PC-3 (cell line): ENCODE results near the gene C19orf12. TPM values are rescaled to one million over a fixed set of nuclear protein-coding genes. Genes with fewer than 3 reads are reported as not detected.
A peak's percentile ranks its signal among the peaks of the same experiment; 100 is the strongest.

Experiments
- ATAC-seq: fragments of 200-7000 bp; cut with Tn5 transposase; 2 replicates; pipeline ENCODE4 v1.9.1; 2020; ENCODE audit warnings: mild to moderate bottlenecking, moderate library complexity
- Bru-seq: library from RNA; stranded (reverse); fragments of 400-500 nt; gene quantifications from one replicate; lab custom pipeline; 2021; lab: Mats Ljungman, UMichigan
- BruChase-seq, 2 experiments: library from RNA; stranded (reverse); fragments of 400-500 nt; gene quantifications; one replicate each; lab custom pipeline; 2021; lab: Mats Ljungman, UMichigan
- BruUV-seq: library from RNA; stranded (reverse); fragments of 400-500 nt; replicated peaks from 2 replicates; lab custom pipeline; 2021; lab: Mats Ljungman, UMichigan
- CTCF ChIA-PET: fragments of 300-600 bp; sonication (Branson Sonifier 250); formaldehyde crosslinking; loops from one replicate; lab custom pipeline; 2022; ENCODE audit warnings: antibody characterized with exemption; lab: Charles Lee
- POLR2A ChIA-PET: fragments of 300-600 bp; sonication (Branson Sonifier 250); formaldehyde crosslinking; loops from one replicate; lab custom pipeline; 2022; ENCODE audit warnings: antibody characterized with exemption; ENCODE audit not compliant: unreplicated experiment; lab: Charles Lee
- DNase-seq: peaks from one replicate; pipeline ENCODE4 v3.0.0-alpha.2; 2015
- H2AFZ ChIP-seq: fragments of 300-600 bp; sonication (generic); 2 replicates; pipeline ENCODE4 v1.6.0; 2016; ENCODE audit warnings: antibody characterized with exemption, low read length
- H3F3A ChIP-seq: fragments of 300-600 bp; sonication (generic); one replicate; pipeline ENCODE4 v1.6.0; 2017; ENCODE audit warnings: antibody characterized with exemption, low read length, control low read depth, mild to moderate bottlenecking; ENCODE audit not compliant: unreplicated experiment
- H3K27ac ChIP-seq: fragments of 300-600 bp; sonication (generic); 2 replicates; pipeline ENCODE4 v1.5.1; 2016; ENCODE audit warnings: mild to moderate bottlenecking, low read length
- H3K27me3 ChIP-seq: fragments of 300-600 bp; sonication (generic); 2 replicates; pipeline ENCODE4 v1.6.1; 2016; ENCODE audit warnings: low read length, mixed read lengths
- H3K36me3 ChIP-seq: fragments of 300-600 bp; sonication (generic); 2 replicates; pipeline ENCODE4 v1.6.1; 2016; ENCODE audit warnings: low read depth, mixed run types, low read length, mixed read lengths
- H3K4me1 ChIP-seq: fragments of 300-600 bp; sonication (generic); 2 replicates; pipeline ENCODE4 v1.5.1; 2016; ENCODE audit warnings: low read length; ENCODE audit not compliant: insufficient read depth
- H3K4me2 ChIP-seq: fragments of 300-600 bp; sonication (generic); 2 replicates; pipeline ENCODE4 v1.6.0; 2016; ENCODE audit warnings: low read length
- H3K4me3 ChIP-seq: fragments of 300-600 bp; sonication (generic); 2 replicates; pipeline ENCODE4 v1.5.1; 2016; ENCODE audit warnings: mild to moderate bottlenecking, low read length, mixed read lengths
- H3K79me2 ChIP-seq: fragments of 300-600 bp; sonication (generic); 2 replicates; pipeline ENCODE4 v1.6.1; 2017; ENCODE audit warnings: low read length, mixed read lengths
- H3K9ac ChIP-seq: fragments of 300-600 bp; sonication (generic); 2 replicates; pipeline ENCODE4 v1.6.0; 2016; ENCODE audit warnings: mild to moderate bottlenecking, low read length
- H3K9me2 ChIP-seq: fragments of 300-600 bp; sonication (generic); replicated peaks from 2 replicates; pipeline ENCODE4 v1.6.1; 2016; ENCODE audit warnings: mixed run types, low read length, mixed read lengths
- H3K9me3 ChIP-seq: fragments of 300-600 bp; sonication (generic); 2 replicates; pipeline ENCODE4 v1.6.1; 2016; ENCODE audit warnings: low read length, mixed read lengths
- H4K20me1 ChIP-seq: fragments of 300-600 bp; sonication (generic); 2 replicates; pipeline ENCODE4 v1.6.1; 2016; ENCODE audit warnings: low read length, mixed read lengths
- CTCF ChIP-seq: fragments of 300-600 bp; sonication (generic); conservative IDR thresholded peaks from 2 replicates; pipeline ENCODE4 v1.5.1; 2017; ENCODE audit warnings: antibody characterized with exemption, low read depth, mild to moderate bottlenecking, low read length
- EZH2 ChIP-seq: fragments of 300-600 bp; sonication (generic); IDR thresholded peaks from one replicate; pipeline ENCODE4 v1.6.1; 2017; ENCODE audit warnings: antibody characterized with exemption, mild to moderate bottlenecking, low read length; ENCODE audit not compliant: unreplicated experiment
- EZH2phosphoT487 ChIP-seq: fragments of 300-600 bp; sonication (generic); IDR thresholded peaks from 2 replicates; pipeline ENCODE4 v1.6.1; 2018; ENCODE audit warnings: mild to moderate bottlenecking, antibody characterized with exemption, low read length, borderline replicate concordance
- intact Hi-C: fragments of 100-400 bp; cut with micrococcal nuclease; formaldehyde crosslinking; loops from 2 replicates; pipeline ENCODE4 v1.9.0; 2023
- long read RNA-seq: library from polyadenylated mRNA; unstranded; transcript quantifications from one replicate; pipeline ENCODE4 v2.0.0, GENCODE V29; 2021; ENCODE audit not compliant: unreplicated experiment
- total RNA-seq: library from RNA; depleted of rRNA; stranded (reverse); fragments of >200 nt; gene quantifications from 2 replicates; pipeline ENCODE4 v1.2.3, GENCODE V29; 2014; rRNA removed

The C19orf12 gene
- total RNA-seq (11.8 and 25.2 TPM in 2 replicates), Bru-seq, nascent RNA (percentile 57 among the genes with signal in this experiment), BruChase-seq, experiment 1, labeled RNA remaining after a 6-hour chase (percentile 75 among the genes with signal in this experiment), BruChase-seq, experiment 2, labeled RNA remaining after a 2-hour chase (percentile 69 among the genes with signal in this experiment)
- long read RNA-seq, full-length matches to known transcripts = 32 of 47 reads
- long read RNA-seq, partial matches to known transcripts = 7 of 47 reads
- long read RNA-seq, other reads (novel, unspliced or antisense) = 8 of 47 reads

GRCh38 chr19:29714953-29715700 lies at the start of gene C19orf12:
TSS of gene C19orf12 (minus strand) at chr19:29715261. CDS start at chr19:29708413, 6,848 bp downstream.
- no TSS peak for BruUV-seq
- DNase-seq (peak; percentile 37), ATAC-seq (peak; percentile 78)
- no peaks in the 10 kb centered on the region for H3K36me3 ChIP-seq
- TF ChIP-seq CTCF = no peak
- no peak for TF ChIP-seq EZH2phosphoT487
- no peak for TF ChIP-seq EZH2
- intact Hi-C loops = no loop called here
- H3K9me2 ChIP-seq = no peaks in the 10 kb centered on the region
- no peaks in the 10 kb centered on the region for H3K27me3 ChIP-seq
- H3K4me2 ChIP-seq = peak within 1 kb of the TSS; percentile 90
- no peaks in the 10 kb centered on the region for H3K9me3 ChIP-seq
- H3K4me3 ChIP-seq = peak within 1 kb of the TSS; percentile 80
- ChIA-PET POLR2A (interaction anchor here (0.5 to 1.1 kb wide), 4 partner anchors 21 to 109 kb away, joined by 3 to 4 read pairs (median 3); no protein-coding TSS in a partner anchor), CTCF (no interaction called here)
- peak within 1 kb of the TSS; percentile 54 for H3K27ac ChIP-seq
- H3K9ac ChIP-seq = peak within 1 kb of the TSS; percentile 90
- peaks cover 10% of the 10 kb centered on the region for H3K4me1 ChIP-seq
- H2AFZ ChIP-seq = peak within 1 kb of the TSS; percentile 80
- H3F3A ChIP-seq = no peaks in the 10 kb centered on the region
- peaks cover 3% of the 10 kb centered on the region; the same call in 1 of the 2 replicates for H3K79me2 ChIP-seq
- H4K20me1 ChIP-seq = no peaks in the 10 kb centered on the region

- Histone ChIP-seq H3K36me3 (no peaks in the 10 kb centered on the region), H3F3A (no peaks in the 10 kb centered on the region), H3K4me3 (no peak overlapping the region), H3K27ac (no peak overlapping the region), H3K4me1 (no peaks in the 10 kb centered on the region), H2AFZ (no peak overlapping the region), H3K9me2 (no peaks in the 10 kb centered on the region), H3K4me2 (no peak overlapping the region), H3K9ac (no peak overlapping the region), H3K9me3 (no peaks in the 10 kb centered on the region), H4K20me1 (no peaks in the 10 kb centered on the region), H3K79me2 (no peaks in the 10 kb centered on the region), H3K27me3 (no peaks in the 10 kb centered on the region)
- DNase-seq (no peak), ATAC-seq (no peak)
- intact Hi-C loops = loop anchor here (5.0 kb wide), 1 partner anchor 108 kb away; no protein-coding TSS in a partner anchor
- BruUV-seq = no TSS peak
- CTCF ChIA-PET = no interaction called here
- TF ChIP-seq EZH2 (no peak), CTCF (no peak), EZH2phosphoT487 (no peak)
- POLR2A ChIA-PET = no interaction called here
Observed at GRCh38 chr19:29764361-29764760, 49.3 kb upstream of the C19orf12 start.
